Esophagus (tissue), 2 donors: Measurements from ENCODE around the gene TFEB. TPM values are rescaled to one million over a fixed set of nuclear protein-coding genes. Genes with fewer than 3 reads are reported as not detected.

ENCODE experiments used
- H3K27ac ChIP-seq, 2 donors: one replicate each; pipeline ENCODE4 v1.5.1; 2013; ENCODE audit warnings: low read depth in 2 of 2, mild to moderate bottlenecking in 2 of 2, inconsistent platforms in 1 of 2, low read length in 1 of 2, moderate library complexity in 1 of 2
- H3K27me3 ChIP-seq, 2 donors: one replicate each; pipeline ENCODE4 v1.6.1; 2013; ENCODE audit warnings: low read length in 2 of 2, control low read depth in 1 of 2, mild to moderate bottlenecking in 1 of 2; ENCODE audit not compliant: insufficient read depth in 2 of 2, control insufficient read depth in 1 of 2
- H3K36me3 ChIP-seq, 2 donors: one replicate each; pipeline ENCODE4 v1.6.1; 2013; ENCODE audit warnings: low read length in 1 of 2; ENCODE audit not compliant: control insufficient read depth in 2 of 2, insufficient read depth in 2 of 2
- H3K4me1 ChIP-seq, 2 donors: one replicate each; pipeline ENCODE4 v1.6.1; 2013; ENCODE audit warnings: low read length in 1 of 2; ENCODE audit not compliant: control insufficient read depth in 2 of 2, insufficient read depth in 2 of 2
- H3K4me3 ChIP-seq, 2 donors: one replicate each; pipeline ENCODE4 v1.5.1; 2013; ENCODE audit warnings: low read length in 2 of 2, mild to moderate bottlenecking in 2 of 2, low read depth in 1 of 2, moderate library complexity in 1 of 2
- H3K9me3 ChIP-seq, 2 donors: one replicate each; pipeline ENCODE4 v1.6.1; 2013; ENCODE audit warnings: mild to moderate bottlenecking in 2 of 2, low read depth in 1 of 2, low read length in 1 of 2, moderate library complexity in 1 of 2; ENCODE audit not compliant: control insufficient read depth in 2 of 2, insufficient read depth in 1 of 2
- WGBS, 2 donors: extraction: QIAGEN DNeasy Blood & Tissue Kit; methylation state at CpG; one replicate each; pipeline ENCODE4 v1.1.7; 2013; 5-methylcytosine and 5-hydroxymethylcytosine counted together
- polyA plus RNA-seq, 2 donors: library from polyadenylated mRNA; stranded (reverse); fragments of 200-250 nt; gene quantifications; one replicate each; pipeline ENCODE4 v1.2.3, GENCODE V29; 2013
- donor health status: healthy with polysubstance abuse.
- donor health status: Bipolar disorder and iron deficiency.

Gene TFEB
- polyA plus RNA-seq, 2 donors, result 8.9 to 15.0 TPM

DNA sequence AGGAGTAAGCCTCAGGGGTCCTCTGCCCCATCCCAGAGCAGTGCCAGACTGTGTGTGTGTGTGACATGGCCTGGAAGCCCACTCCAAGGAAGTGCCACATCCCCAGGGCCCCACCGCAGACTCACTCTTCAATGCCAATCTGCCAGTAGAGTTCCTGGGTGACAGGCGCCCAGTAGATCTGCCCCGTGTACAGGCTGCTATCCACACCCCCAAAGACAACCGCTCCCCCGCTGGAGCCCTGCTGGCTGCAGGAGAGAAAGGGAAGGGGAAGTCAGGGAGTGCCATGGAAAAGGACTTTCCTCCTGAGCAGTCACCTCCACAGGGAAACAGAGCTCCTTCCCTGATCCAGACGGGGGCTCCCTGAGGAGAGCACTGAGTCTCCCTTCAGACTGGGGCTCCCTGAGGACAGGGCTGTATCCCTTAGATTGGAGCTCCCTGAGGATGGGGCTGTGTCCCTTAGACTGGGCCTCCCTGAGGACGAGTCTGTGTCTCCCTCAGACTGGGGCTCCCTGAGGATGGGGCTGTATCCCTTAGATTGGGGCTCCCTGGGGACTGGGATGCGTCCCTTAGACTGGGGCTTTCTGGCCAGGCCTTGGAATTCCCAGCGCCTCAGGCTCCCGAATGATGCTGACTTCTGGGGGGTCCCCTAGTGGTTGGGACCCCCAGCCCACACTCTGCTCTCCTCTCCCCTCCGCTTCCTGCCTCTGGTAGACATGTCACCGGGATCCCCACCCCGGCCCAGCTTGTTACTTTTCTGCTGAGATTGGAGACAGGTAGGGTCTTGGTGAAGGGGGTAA, 5.2 kb upstream of the TFEB start:
- Histone ChIP-seq H3K27me3 (no peaks in the 10 kb centered on the region), H3K4me3 (no peak overlapping the region), H3K9me3 (no peaks in the 10 kb centered on the region), H3K36me3 (no peaks in the 10 kb centered on the region), H3K27ac (no peak overlapping the region), H3K4me1 (peaks cover 0 to 3% of the 10 kb centered on the region in 2 donors)
- 83 to 84% methylated on average over 13 of the region's 13 CpGs for WGBS, 2 donors

DNA sequence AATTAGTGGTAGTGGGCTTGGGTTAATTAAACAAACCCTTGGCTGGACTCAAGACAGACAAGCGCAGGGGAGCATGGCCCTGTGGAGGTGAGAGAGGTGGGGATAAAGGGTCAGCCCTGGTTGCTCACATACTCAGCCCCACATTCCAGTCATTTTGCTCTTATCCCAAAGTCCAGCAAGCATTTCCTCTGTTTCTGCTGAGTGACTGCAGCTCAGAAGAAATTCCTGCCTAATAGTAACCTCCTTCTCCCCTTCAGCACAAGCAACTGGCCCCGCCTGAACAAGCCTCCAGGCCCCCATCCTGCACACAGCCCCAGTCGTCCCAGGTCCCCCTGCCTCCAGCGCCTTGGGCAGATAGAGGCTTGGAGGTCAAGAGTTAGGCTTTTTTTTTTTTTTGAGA, 3.6 kb upstream of the TFEB start:
- H3K27ac ChIP-seq, result no peak overlapping the region
- H3K27me3 ChIP-seq, result no peaks in the 10 kb centered on the region
- H3K9me3 ChIP-seq, result no peaks in the 10 kb centered on the region
- no peaks in the 10 kb centered on the region for H3K36me3 ChIP-seq
- H3K4me1 ChIP-seq, result peaks cover 0 to 3% of the 10 kb centered on the region in 2 donors
- no peak overlapping the region for H3K4me3 ChIP-seq
- 85 to 89% methylated on average over 4 of the region's 4 CpGs for WGBS, 2 donors

DNA sequence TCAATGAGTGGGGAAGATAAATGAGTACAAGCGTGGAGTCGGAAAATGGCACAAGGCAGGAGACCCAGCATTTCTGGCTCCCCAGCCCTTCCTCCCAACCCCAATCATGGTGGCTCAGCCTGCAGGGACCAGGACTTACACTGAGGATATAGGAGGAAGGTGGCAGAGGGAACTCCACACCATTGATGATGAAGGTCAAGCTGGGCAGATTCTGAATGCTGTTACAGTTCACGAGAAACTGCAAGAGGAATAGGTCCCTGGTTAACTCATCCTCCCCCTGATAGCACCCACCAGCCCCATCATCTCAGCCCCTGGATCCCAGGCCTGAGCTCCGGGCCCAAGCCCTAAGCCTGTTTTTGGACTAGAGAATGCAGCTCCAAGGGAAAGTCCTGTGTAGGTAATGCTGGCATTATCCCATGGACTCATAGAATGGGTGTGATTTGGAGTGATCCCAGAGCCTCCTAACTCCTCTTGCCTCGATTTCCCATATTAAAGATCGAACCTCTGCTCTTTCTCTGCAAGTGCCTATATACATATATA, 2.3 kb upstream of the TFEB start:
- 89 to 90% methylated on average over 6 of the region's 6 CpGs for WGBS, 2 donors
- Histone ChIP-seq H3K9me3 (no peaks in the 10 kb centered on the region), H3K36me3 (peaks cover 0 to under 1% of the 10 kb centered on the region in 2 donors), H3K4me3 (no peak overlapping the region), H3K4me1 (peaks cover 5 to 14% of the 10 kb centered on the region in 2 donors), H3K27ac (no peak overlapping the region), H3K27me3 (no peaks in the 10 kb centered on the region)

GRCh38 chr6:41736800-41737555, 1.6 kb upstream of the TFEB start:
- H3K4me1 ChIP-seq, result peaks cover 7 to 17% of the 10 kb centered on the region in 2 donors
- H3K36me3 ChIP-seq, result peaks cover 0 to 3% of the 10 kb centered on the region in 2 donors
- H3K9me3 ChIP-seq, result no peaks in the 10 kb centered on the region
- H3K4me3 ChIP-seq, result no peak overlapping the region
- H3K27me3 ChIP-seq, result no peaks in the 10 kb centered on the region
- H3K27ac ChIP-seq, result no peak overlapping the region
- WGBS, 2 donors, result 88 to 93% methylated on average over 13 of the region's 13 CpGs

- no peak overlapping the region for H3K4me3 ChIP-seq
- no peaks in the 10 kb centered on the region for H3K9me3 ChIP-seq
- peaks cover 7 to 19% of the 10 kb centered on the region in 2 donors for H3K4me1 ChIP-seq
- H3K27me3 ChIP-seq, result no peaks in the 10 kb centered on the region
- WGBS, 2 donors, result 66 to 79% methylated on average over 6 of the region's 6 CpGs
- H3K27ac ChIP-seq, result no peak overlapping the region
- H3K36me3 ChIP-seq, result peaks cover 0 to 3% of the 10 kb centered on the region in 2 donors
Measured at GRCh38 chr6:41736186-41736733, 852 bp upstream of the TFEB start.

- H3K4me3 ChIP-seq, result peak overlapping the region; percentile 71 to 90
- H3K27me3 ChIP-seq, result no peaks in the 10 kb centered on the region
- H3K4me1 ChIP-seq, result peaks cover 7 to 19% of the 10 kb centered on the region in 2 donors
- peak overlapping the region; percentile 95 to 96 for H3K27ac ChIP-seq
- no peaks in the 10 kb centered on the region for H3K9me3 ChIP-seq
- 1% methylated on average over 33 to 76 of the region's 76 CpGs for WGBS, 2 donors
- H3K36me3 ChIP-seq, result peaks cover 0 to 5% of the 10 kb centered on the region in 2 donors
Measured at GRCh38 chr6:41734666-41735426, 562 bp downstream of the TFEB start.

GRCh38 chr6:41733707-41734665, 1.4 kb downstream of the TFEB start:
- peaks cover 0 to 5% of the 10 kb centered on the region in 2 donors for H3K36me3 ChIP-seq
- no peaks in the 10 kb centered on the region for H3K9me3 ChIP-seq
- no peaks in the 10 kb centered on the region for H3K27me3 ChIP-seq
- peaks cover 7 to 19% of the 10 kb centered on the region in 2 donors for H3K4me1 ChIP-seq
- 1 to 2% methylated on average over 50 to 73 of the region's 73 CpGs for WGBS, 2 donors
- H3K4me3 ChIP-seq, result peak overlapping the region; percentile 71 to 90
- H3K27ac ChIP-seq, result peak overlapping the region; percentile 95 to 96

- Histone ChIP-seq H3K36me3 (peaks cover 0 to 5% of the 10 kb centered on the region in 2 donors), H3K27me3 (no peaks in the 10 kb centered on the region), H3K4me1 (peaks cover 11 to 23% of the 10 kb centered on the region in 2 donors), H3K9me3 (no peaks in the 10 kb centered on the region), H3K27ac (peak overlapping the region; percentile 95 to 96), H3K4me3 (peak overlapping the region; percentile 5 to 90)
- 29 to 40% methylated on average over 11 of the region's 11 CpGs for WGBS, 2 donors
Measured at GRCh38 chr6:41733360-41733706, 2.1 kb downstream of the TFEB start.
